Vagina (tissue), 2 donors: ENCODE measurements around the gene ENO4.

ENCODE experiments used
- CTCF ChIP-seq, 3 experiments: fragments of 450-650 bp in 2 of 3; fragments of 200-600 bp in 1 of 3; sonication (generic) in 1 of 3; IDR thresholded peaks; one replicate each; pipeline ENCODE4 v1.5.1; 2017 to 2019; ENCODE audit warnings: antibody characterized with exemption in 3 of 3, mild to moderate bottlenecking in 2 of 3, moderate library complexity in 2 of 3
- POLR2A ChIP-seq, 2 donors: fragments of 450-650 bp; IDR thresholded peaks; one replicate each; pipeline ENCODE4 v1.6.1; 2017; ENCODE audit warnings: antibody characterized with exemption in 2 of 2, mild to moderate bottlenecking in 2 of 2, moderate library complexity in 2 of 2
- POLR2AphosphoS5 ChIP-seq, 2 donors: sonication (generic); formaldehyde crosslinking; IDR thresholded peaks; one replicate each; pipeline ENCODE4 v1.9.0; 2017; ENCODE audit warnings: antibody characterized with exemption in 2 of 2, mild to moderate bottlenecking in 2 of 2, low read depth in 1 of 2; ENCODE audit not compliant: insufficient read depth in 1 of 2

GRCh38 chr10:116810120-116810500 is 39.2 kb upstream of the ENO4 start:
- no peak for TF ChIP-seq POLR2A (IDR thresholded peaks at IDR 0.05)
- TF ChIP-seq CTCF (IDR thresholded peaks at IDR 0.05) = no peak
- TF ChIP-seq POLR2AphosphoS5 (IDR thresholded peaks at IDR 0.05; ENCODE audit: insufficient read depth in 1 of 2, low read depth in 1 of 2) = no peak
